Natural killer cell (primary cell): ENCODE results near the gene TP53BP2. TPM values are rescaled to one million over a fixed set of nuclear protein-coding genes. Genes with fewer than 3 reads are reported as not detected.

Experiments used
- ATAC-seq, 3 donors: fragments of 150-1000 bp in 2 of 3; fragments of 200-7000 bp in 1 of 3; cut with Tn5 transposase; 1 replicate in 1 of 3; 2 replicates in 2 of 3; pipeline ENCODE4 v1.10.0; 2021; ENCODE audit warnings: mild to moderate bottlenecking in 2 of 3, moderate library complexity in 2 of 3
- DNase-seq, 2 donors: peaks; one replicate each; pipeline versions ENCODE4 v3.0.0 to v3.0.0-alpha.2; 2013 to 2021; ENCODE audit warnings: mixed read lengths in 1 of 2
- H3K27ac ChIP-seq: one replicate; pipeline ENCODE4 v1.5.1; 2013; ENCODE audit warnings: mild to moderate bottlenecking, low read length
- H3K27me3 ChIP-seq: one replicate; pipeline ENCODE4 v1.6.1; 2013; ENCODE audit warnings: low read length; ENCODE audit not compliant: control insufficient read depth, insufficient read depth
- H3K36me3 ChIP-seq: one replicate; pipeline ENCODE4 v1.6.1; 2013; ENCODE audit warnings: low read length; ENCODE audit not compliant: control insufficient read depth, insufficient read depth
- H3K4me1 ChIP-seq: one replicate; pipeline ENCODE4 v1.6.1; 2013; ENCODE audit warnings: low read length; ENCODE audit not compliant: control insufficient read depth, insufficient read depth
- H3K4me3 ChIP-seq: one replicate; pipeline ENCODE4 v1.5.1; 2013; ENCODE audit warnings: low read length
- H3K9me3 ChIP-seq: one replicate; pipeline ENCODE4 v1.6.1; 2013; ENCODE audit warnings: low read length; ENCODE audit not compliant: control insufficient read depth, insufficient read depth
- H3K27ac Mint-ChIP-seq, 2 donors: one replicate each; pipeline ENCODE4 v1.8.0; 2022; ENCODE audit warnings: mild to moderate bottlenecking in 2 of 2, mixed read lengths in 2 of 2, moderate library complexity in 1 of 2
- H3K27me3 Mint-ChIP-seq, 2 donors: one replicate each; pipeline ENCODE4 v1.8.0; 2022; ENCODE audit warnings: low read depth in 2 of 2, mixed read lengths in 2 of 2
- H3K36me3 Mint-ChIP-seq: one replicate; pipeline ENCODE4 v1.8.0; 2022; ENCODE audit warnings: mixed read lengths
- H3K4me1 Mint-ChIP-seq, 2 donors: one replicate each; pipeline ENCODE4 v1.8.0; 2022; ENCODE audit warnings: mixed read lengths in 2 of 2
- H3K4me3 Mint-ChIP-seq: one replicate; pipeline ENCODE4 v1.8.0; 2022; ENCODE audit warnings: mild to moderate bottlenecking, moderate library complexity, mixed read lengths
- H3K9me3 Mint-ChIP-seq, 2 donors: one replicate each; pipeline ENCODE4 v1.8.0; 2022; ENCODE audit warnings: mixed read lengths in 2 of 2
- WGBS: methylation state at CpG from one replicate; pipeline ENCODE4 v1.1.7; 2013; ENCODE audit warnings: missing lambda C conversion rate; ENCODE audit not compliant: insufficient coverage; 5-methylcytosine and 5-hydroxymethylcytosine counted together
- intact Hi-C: fragments of 100-400 bp; cut with micrococcal nuclease; formaldehyde crosslinking; loops from one replicate; pipeline ENCODE4 v1.14.2; 2022
- total RNA-seq, 4 donors: library from RNA; stranded (reverse); fragments of 120-200 nt in 1 of 4; gene quantifications; one replicate each; pipeline versions ENCODE4 v1.2.3 to v1.2.4, GENCODE V29; 2013 to 2022
- TF ChIP-seq, protein P1 (sequence below): fragments of 200-600 bp; IDR thresholded peaks from one replicate; pipeline ENCODE4 v1.8.0; 2022; ENCODE audit warnings: antibody characterized with exemption

TP53BP2 gene
- total RNA-seq, 3 donors from 2014 or later (not counting 1 experiment from before 2014, with no cell fraction given), result 69.7 to 93.7 (median 78.8) TPM

- intact Hi-C loops, result no loop called here
- Histone ChIP-seq H3K4me3 (no peak overlapping the region), H3K36me3 (no peaks in the 10 kb centered on the region), H3K4me1 (no peaks in the 10 kb centered on the region), H3K27ac (no peak overlapping the region), H3K9me3 (no peaks in the 10 kb centered on the region), H3K27me3 (peaks cover 2% of the 10 kb centered on the region)
- H3K4me1 Mint-ChIP-seq, result no peaks in the 10 kb centered on the region
- ATAC-seq, result no peak
- H3K9me3 Mint-ChIP-seq, result no peaks in the 10 kb centered on the region
- no peak overlapping the region for H3K4me3 Mint-ChIP-seq
- H3K27ac Mint-ChIP-seq, result no peak overlapping the region
- H3K27me3 Mint-ChIP-seq, result peaks cover 0 to 8% of the 10 kb centered on the region in 2 donors
- no peaks in the 10 kb centered on the region for H3K36me3 Mint-ChIP-seq
- no peak for DNase-seq
- TF ChIP-seq, protein P1, sequence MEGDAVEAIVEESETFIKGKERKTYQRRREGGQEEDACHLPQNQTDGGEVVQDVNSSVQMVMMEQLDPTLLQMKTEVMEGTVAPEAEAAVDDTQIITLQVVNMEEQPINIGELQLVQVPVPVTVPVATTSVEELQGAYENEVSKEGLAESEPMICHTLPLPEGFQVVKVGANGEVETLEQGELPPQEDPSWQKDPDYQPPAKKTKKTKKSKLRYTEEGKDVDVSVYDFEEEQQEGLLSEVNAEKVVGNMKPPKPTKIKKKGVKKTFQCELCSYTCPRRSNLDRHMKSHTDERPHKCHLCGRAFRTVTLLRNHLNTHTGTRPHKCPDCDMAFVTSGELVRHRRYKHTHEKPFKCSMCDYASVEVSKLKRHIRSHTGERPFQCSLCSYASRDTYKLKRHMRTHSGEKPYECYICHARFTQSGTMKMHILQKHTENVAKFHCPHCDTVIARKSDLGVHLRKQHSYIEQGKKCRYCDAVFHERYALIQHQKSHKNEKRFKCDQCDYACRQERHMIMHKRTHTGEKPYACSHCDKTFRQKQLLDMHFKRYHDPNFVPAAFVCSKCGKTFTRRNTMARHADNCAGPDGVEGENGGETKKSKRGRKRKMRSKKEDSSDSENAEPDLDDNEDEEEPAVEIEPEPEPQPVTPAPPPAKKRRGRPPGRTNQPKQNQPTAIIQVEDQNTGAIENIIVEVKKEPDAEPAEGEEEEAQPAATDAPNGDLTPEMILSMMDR, result no peak
These were observed 7.5 kb upstream of the TP53BP2 start for GRCh38 chr1:223853275-223853674.

DNA sequence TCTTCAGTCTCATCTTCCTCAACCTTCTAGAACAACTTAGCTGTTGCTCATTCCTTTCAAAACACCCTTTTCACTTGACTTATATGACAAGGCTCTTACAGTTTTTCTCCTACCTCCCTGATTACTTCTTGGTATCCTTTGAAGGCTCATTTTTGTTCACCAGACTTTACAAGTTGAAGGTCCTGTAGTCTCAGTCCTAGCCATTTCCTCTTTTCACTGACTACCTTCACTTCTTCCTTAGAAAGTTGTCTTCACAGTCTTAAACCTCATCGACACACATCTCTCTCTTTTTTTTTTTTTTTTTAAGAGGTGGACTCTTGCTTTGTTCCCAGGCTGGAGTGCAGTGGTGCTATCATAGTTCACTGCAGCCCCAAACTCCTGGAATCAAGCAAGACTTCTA, 6.6 kb upstream of the TP53BP2 start:
- Histone ChIP-seq H3K36me3 (no peaks in the 10 kb centered on the region), H3K27me3 (peaks cover 2% of the 10 kb centered on the region), H3K4me1 (no peaks in the 10 kb centered on the region), H3K27ac (no peak overlapping the region), H3K4me3 (no peak overlapping the region), H3K9me3 (no peaks in the 10 kb centered on the region)
- ATAC-seq (no peak), DNase-seq (no peak)
- H3K9me3 Mint-ChIP-seq, result no peaks in the 10 kb centered on the region
- WGBS, result 25% methylated on average over 1 of the region's 1 CpG
- H3K36me3 Mint-ChIP-seq, result no peaks in the 10 kb centered on the region
- no peaks in the 10 kb centered on the region for H3K4me1 Mint-ChIP-seq
- intact Hi-C loops, result no loop called here
- H3K4me3 Mint-ChIP-seq, result no peak overlapping the region
- peaks cover 0 to 8% of the 10 kb centered on the region in 2 donors for H3K27me3 Mint-ChIP-seq
- TF ChIP-seq, protein P1, result no peak
- H3K27ac Mint-ChIP-seq, result no peak overlapping the region

DNA sequence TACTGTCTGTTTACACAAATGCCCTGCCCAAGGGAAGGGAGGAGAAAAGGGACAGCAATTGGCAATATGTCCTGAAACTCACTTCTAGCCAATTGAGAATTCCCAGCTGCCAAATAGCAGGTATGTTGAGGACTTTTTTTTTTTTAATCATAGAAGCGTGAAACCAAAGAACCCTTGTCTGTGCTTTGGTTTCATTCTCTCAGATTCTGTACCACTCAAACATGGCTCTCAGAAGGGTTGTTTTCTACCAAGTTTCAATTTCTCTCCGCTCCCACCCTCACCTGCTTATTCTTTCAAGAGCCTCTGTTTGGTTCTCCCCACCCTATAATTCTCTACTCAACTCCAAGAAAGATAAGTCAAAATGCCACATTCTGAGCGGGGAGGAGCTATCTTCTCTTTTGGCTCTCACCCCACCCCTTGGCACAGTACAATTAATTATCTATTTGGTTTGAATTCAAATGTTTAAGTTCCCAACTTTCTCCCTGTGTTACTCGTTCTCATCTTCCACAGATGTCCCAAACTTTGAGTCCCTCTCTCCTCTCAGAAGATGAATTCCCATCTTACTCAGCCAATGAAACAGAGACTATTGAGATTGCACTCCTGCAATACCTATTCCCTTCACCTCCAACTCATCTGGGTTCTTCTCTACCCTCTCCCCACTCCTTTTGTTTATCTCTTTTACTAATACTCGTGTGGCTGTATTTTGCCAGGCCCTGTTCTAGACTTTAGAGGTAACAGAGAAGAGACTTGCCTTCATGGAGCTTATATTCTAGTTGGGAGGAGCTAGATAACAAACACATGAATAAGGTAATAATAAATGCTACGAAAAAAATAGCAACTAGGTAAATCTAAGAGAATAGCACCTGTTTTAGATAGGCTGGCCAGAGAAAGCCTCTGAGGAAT, 3.9 kb upstream of the TP53BP2 start:
- H3K27ac Mint-ChIP-seq, result no peak overlapping the region
- H3K4me3 Mint-ChIP-seq, result no peak overlapping the region
- no peak overlapping the region for H3K4me3 ChIP-seq
- H3K9me3 ChIP-seq, result no peaks in the 10 kb centered on the region
- no peaks in the 10 kb centered on the region for H3K36me3 ChIP-seq
- peaks cover 13 to 17% of the 10 kb centered on the region in 2 donors for H3K4me1 Mint-ChIP-seq
- DNase-seq, result no peak
- H3K27me3 Mint-ChIP-seq, result peaks cover 0 to 8% of the 10 kb centered on the region in 2 donors
- 91% methylated on average over 5 of the region's 6 CpGs for WGBS
- H3K36me3 Mint-ChIP-seq, result no peaks in the 10 kb centered on the region
- intact Hi-C loops, result loop anchor here (5.0 kb wide), 1 partner anchor 132 kb away; no protein-coding TSS in a partner anchor
- ATAC-seq, result no peak
- H3K27me3 ChIP-seq, result peaks cover 2% of the 10 kb centered on the region
- TF ChIP-seq, protein P1, result no peak
- no peaks in the 10 kb centered on the region for H3K9me3 Mint-ChIP-seq
- no peak overlapping the region for H3K27ac ChIP-seq
- peaks cover 13% of the 10 kb centered on the region for H3K4me1 ChIP-seq
